C4-2B (cell line): Measurements from ENCODE around the gene IQCF2.

ENCODE experiments used
- H3K27ac ChIP-seq: fragments of 450-650 bp; 2 replicates; pipeline ENCODE4 v1.5.1; 2017
- CTCF ChIP-seq: fragments of 450-650 bp; conservative IDR thresholded peaks from 2 replicates; pipeline ENCODE4 v1.5.1; 2017; ENCODE audit warnings: mild to moderate bottlenecking
- ZFX ChIP-seq: fragments of 450-650 bp; IDR thresholded peaks from 2 replicates; pipeline ENCODE4 v1.6.1; 2017

Gene IQCF2

DNA sequence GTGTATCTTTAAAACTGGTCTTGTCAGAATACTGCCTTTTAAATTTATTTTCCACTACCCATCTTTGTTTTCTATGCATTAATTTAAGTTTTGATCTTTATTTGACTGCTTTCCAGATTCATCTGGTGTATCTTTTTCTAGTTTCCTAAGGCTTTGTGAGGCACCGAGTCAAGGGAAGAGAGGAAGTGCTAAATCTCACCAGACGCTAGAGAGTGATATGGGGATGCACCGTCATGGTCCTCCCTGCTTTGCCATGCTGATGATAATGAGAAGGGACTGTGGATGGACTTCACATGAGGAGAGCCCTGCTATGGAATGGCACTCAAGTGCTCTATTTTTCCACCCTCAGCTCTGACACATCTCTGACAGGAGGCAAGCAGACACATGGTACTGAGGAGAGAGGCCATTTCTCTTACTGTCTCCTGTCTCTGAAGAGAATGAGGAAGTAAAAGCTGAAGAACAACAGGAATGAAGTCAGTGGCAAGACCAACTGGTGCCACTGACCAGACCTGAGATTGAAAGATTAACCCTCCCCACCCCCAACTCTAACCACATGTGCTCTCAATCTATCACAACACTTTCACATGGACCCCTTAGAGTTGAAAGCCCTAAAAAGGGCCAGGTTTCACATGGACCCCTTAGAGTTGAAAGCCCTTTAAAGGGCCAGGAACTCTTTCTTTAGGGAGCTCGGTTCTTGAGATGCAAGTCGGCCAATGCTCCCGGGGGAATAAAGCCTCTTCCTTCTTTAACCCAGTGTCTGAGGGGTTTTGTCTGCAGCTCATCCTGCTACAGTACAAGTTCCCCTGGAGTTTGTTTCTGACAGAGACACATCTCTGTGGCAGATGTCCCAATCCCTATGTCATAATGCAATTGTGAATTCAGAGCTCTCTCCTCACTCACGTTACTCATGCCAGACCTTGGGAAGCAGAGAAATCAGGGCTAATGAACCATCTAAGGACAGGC lies at the start of gene IQCF2:
Gene IQCF2 (plus strand): TSS at position 913 of the 963 bp plus-strand sequence. CDS start 52 bp downstream, outside the sequence.
- TF ChIP-seq ZFX (no peak), CTCF (no peak)
- H3K27ac ChIP-seq = no peak within 1 kb of the TSS

- TF ChIP-seq CTCF (no peak), ZFX (no peak)
- no peak overlapping the region for H3K27ac ChIP-seq
These were observed 47.9 kb upstream of the IQCF2 start for GRCh38 chr3:51813539-51813938.

GRCh38 chr3:51814034-51814433 lies 47.4 kb upstream of the IQCF2 start:
- H3K27ac ChIP-seq = no peak overlapping the region

GRCh38 chr3:51815614-51816013 lies 45.8 kb upstream of the IQCF2 start:
- TF ChIP-seq CTCF (no peak), ZFX (no peak)
- H3K27ac ChIP-seq = no peak overlapping the region

More at GRCh38 chr3:51814034-51814433, 47.4 kb upstream of the IQCF2 start:
- no peak for TF ChIP-seq CTCF
- no peak for TF ChIP-seq ZFX

DNA sequence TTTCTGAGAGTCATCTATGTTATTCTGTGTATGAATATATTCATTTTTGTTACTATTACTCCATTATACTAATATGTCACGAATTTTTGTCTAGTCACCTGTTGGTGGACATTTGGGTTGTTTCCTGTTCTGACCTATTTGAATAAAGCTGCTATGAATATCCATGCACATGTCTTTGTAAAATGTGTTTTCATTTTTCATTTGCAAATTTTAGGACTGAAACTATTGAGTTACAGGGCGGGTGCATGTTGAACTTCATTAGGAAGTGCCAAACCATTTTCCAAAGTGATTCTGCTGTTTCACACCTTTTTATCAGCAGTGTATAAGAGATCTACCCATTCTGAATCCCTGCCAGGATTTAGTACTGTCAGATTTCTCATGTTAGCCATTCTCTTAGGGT lies 44.7 kb upstream of the IQCF2 start:
- no peak for TF ChIP-seq CTCF
- TF ChIP-seq ZFX = no peak
- no peak overlapping the region for H3K27ac ChIP-seq

GRCh38 chr3:51817375-51817774 lies 44.0 kb upstream of the IQCF2 start:
- no peak overlapping the region for H3K27ac ChIP-seq
- TF ChIP-seq ZFX (no peak), CTCF (no peak)

GRCh38 chr3:51819151-51819550 lies 42.3 kb upstream of the IQCF2 start:
- no peak for TF ChIP-seq CTCF
- TF ChIP-seq ZFX = no peak
- no peak overlapping the region for H3K27ac ChIP-seq
